D721Med (cell line): ENCODE measurements around the gene BCO2.

Source experiments
- DNase-seq: peaks from one replicate; pipeline ENCODE4 v3.0.0; 2011; ENCODE audit warnings: low spot score; ENCODE audit not compliant: insufficient read length
- FAIRE-seq: peaks from 2 replicates; lab custom pipeline; 2011; peaks lifted over from hg19 to GRCh38; lab: Jason Lieb, UNC
- CTCF ChIP-seq: IDR thresholded peaks from 2 replicates; pipeline ENCODE4 v1.5.1; 2012; ENCODE audit warnings: mild to moderate bottlenecking, control low read depth; ENCODE audit not compliant: insufficient read depth; ENCODE audit errors: missing control alignments

BCO2 gene

GRCh38 chr11:112172362-112172994 lies 2.8 kb upstream of the BCO2 start:
- FAIRE-seq (peak; percentile 46), DNase-seq (no peak)
- no peak for TF ChIP-seq CTCF

DNA sequence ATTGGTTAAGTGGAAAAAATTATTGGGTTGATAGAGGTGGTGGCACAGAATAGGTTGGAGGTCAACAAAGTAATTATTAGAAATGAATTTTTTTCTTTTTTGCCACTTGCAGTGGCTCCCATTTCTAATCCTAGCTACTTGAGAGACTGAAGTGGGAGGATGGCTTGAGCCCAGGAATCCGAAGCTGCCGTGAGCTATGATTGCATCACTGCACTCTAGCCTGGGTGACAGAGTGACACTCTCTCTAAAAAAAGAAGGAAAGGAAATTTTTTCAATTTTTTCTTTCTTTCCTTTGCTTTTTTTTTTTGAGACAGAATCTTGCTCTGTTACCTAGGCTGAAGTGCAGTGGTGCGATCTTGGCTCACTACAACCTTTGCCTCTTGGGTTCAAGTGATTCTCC lies 2.2 kb upstream of the BCO2 start:
- TF ChIP-seq CTCF, result no peak
- DNase-seq (no peak), FAIRE-seq (no peak)

DNA sequence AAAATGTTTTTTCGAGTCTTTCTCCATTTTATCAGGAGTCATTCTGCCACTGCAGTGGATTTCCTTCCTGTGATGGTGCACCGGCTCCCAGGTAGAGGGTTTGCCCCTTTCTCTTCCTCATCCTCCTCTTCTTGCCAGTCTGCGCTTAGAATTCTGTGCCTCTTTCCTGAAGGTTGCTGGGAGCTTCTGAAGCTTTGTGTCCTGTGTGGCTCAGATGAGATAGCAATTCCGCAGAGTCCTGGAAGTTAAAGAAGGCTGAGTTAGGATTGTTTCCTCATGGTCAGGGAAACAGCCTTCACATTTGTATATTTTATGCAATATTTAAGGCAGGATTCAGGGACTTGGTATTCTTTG lies 264 bp downstream of the BCO2 start:
- FAIRE-seq (no peak), DNase-seq (no peak)
- TF ChIP-seq CTCF, result no peak

- FAIRE-seq (no peak), DNase-seq (no peak)
- no peak for TF ChIP-seq CTCF
These were observed 765 bp downstream of the BCO2 start for GRCh38 chr11:112176077-112176476.

DNA sequence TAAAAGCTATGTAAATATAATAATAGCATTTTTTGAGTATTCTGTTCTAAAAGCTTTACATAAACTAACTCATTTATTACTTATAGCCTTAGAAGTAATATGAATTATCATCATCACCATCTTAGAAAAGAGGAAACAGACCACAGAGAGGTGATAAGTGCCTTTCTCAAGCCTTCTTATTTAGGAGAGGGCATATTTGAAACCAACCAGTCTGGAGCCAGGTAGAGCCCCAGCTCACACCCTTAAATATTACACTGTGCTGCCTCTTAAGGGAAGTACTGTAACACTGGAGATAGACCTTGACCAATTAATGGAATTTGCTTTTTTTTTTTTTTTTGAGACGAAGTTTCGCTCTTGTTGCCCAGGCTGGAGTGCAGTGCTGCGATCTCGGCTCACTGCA lies 2.3 kb downstream of the BCO2 start:
- no peak for TF ChIP-seq CTCF
- FAIRE-seq (no peak), DNase-seq (no peak)

GRCh38 chr11:112178428-112178827 lies 3.1 kb downstream of the BCO2 start:
- no peak for DNase-seq
- TF ChIP-seq CTCF, result no peak
- no peak for FAIRE-seq

DNA sequence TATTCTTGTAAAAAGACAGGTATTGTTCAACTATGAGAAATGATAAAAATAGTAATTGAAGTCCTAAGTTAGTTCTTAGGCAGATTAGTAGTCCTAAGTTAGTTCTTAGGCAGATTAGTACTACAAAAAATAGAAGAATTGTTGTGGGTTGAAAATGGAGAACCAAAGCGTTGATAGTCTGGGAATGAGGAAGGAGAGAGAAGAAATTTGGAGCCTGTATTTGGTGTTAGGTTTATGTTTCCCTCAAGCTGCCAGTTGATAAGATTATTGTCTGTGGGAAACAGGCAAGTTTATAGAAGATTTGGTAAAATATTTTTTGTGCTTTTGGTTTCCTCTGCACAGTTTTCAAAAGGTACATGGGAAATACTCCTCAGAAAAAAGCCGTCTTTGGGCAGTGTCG lies 3.6 kb downstream of the BCO2 start:
- DNase-seq (no peak), FAIRE-seq (no peak)
- no peak for TF ChIP-seq CTCF
